GM12891 (cell line): Measurements from ENCODE around the gene CD163L1.

Experiments
- PAX5 ChIP-seq: IDR thresholded peaks from 2 replicates; pipeline ENCODE4 v1.6.1; 2011; ENCODE audit warnings: low read length, moderate library complexity, mild to moderate bottlenecking; ENCODE audit not compliant: insufficient read depth, severe bottlenecking
- POLR2A ChIP-seq: IDR thresholded peaks from 2 replicates; pipeline ENCODE4 v1.6.1; 2011; ENCODE audit warnings: low read depth, low read length, control low read depth
- POLR2AphosphoS5 ChIP-seq: IDR thresholded peaks from 2 replicates; pipeline ENCODE4 v1.6.1; 2011; ENCODE audit warnings: low read depth, low read length, control low read depth
- POU2F2 ChIP-seq: IDR thresholded peaks from 2 replicates; pipeline ENCODE4 v1.6.1; 2011; ENCODE audit warnings: low read depth, mild to moderate bottlenecking, control low read depth, low read length, moderate library complexity
- TAF1 ChIP-seq: IDR thresholded peaks from 2 replicates; pipeline ENCODE4 v1.6.1; 2011; ENCODE audit warnings: low read depth, low read length, control low read depth

GRCh38 chr12:7483343-7483742 lies 39.4 kb upstream of the CD163L1 start:
- TF ChIP-seq POU2F2 (no peak), POLR2A (no peak), PAX5 (no peak), TAF1 (no peak), POLR2AphosphoS5 (no peak)
